Activated T-helper 1 cell treated with anti-CD3 and anti-CD28 coated beads, Interleukin-12 subunit alpha, Interleukin-12 subunit beta, Interleukin-2, Interleukin-4 antibody, amounts not matched to agents 30 ng/mL and 10 ng/mL and 1 ng/mL, durations not matched to agents 14 hours and 24 hours and 36 hours (primary cell): Measurements from ENCODE around the gene OR2V1. TPM values are rescaled to one million over a fixed set of nuclear protein-coding genes. Genes with fewer than 3 reads are reported as not detected.
"Not testable (repeated sequence)": the region's sequence is repeated elsewhere in the genome, so short reads cannot be mapped to it uniquely, and the experiment has no call there.

Source experiments
- DNase-seq: peaks from one replicate; pipeline ENCODE4 v3.0.0; 2021; ENCODE audit warnings: low spot score
- H3K27ac Mint-ChIP-seq: one replicate; pipeline ENCODE4 v1.8.0; 2021; ENCODE audit warnings: mild to moderate bottlenecking, mixed read lengths
- H3K27me3 Mint-ChIP-seq: one replicate; pipeline ENCODE4 v1.8.0; 2022; ENCODE audit warnings: mild to moderate bottlenecking, moderate library complexity, mixed read lengths; ENCODE audit not compliant: insufficient read depth
- H3K36me3 Mint-ChIP-seq: one replicate; pipeline ENCODE4 v1.8.0; 2021; ENCODE audit warnings: low read depth, mixed read lengths
- H3K4me1 Mint-ChIP-seq: one replicate; pipeline ENCODE4 v1.8.0; 2021; ENCODE audit warnings: low read depth, mixed read lengths
- H3K4me3 Mint-ChIP-seq: one replicate; pipeline ENCODE4 v1.8.0; 2021; ENCODE audit warnings: mild to moderate bottlenecking, moderate library complexity, mixed read lengths
- H3K9me3 Mint-ChIP-seq: one replicate; pipeline ENCODE4 v1.8.0; 2021; ENCODE audit warnings: mixed read lengths
- intact Hi-C: fragments of 100-400 bp; cut with micrococcal nuclease; formaldehyde crosslinking; loops from one replicate; pipeline ENCODE4 v1.15.1; 2024
- total RNA-seq: library from RNA; stranded (reverse); gene quantifications from 2 replicates; pipeline ENCODE4 v1.2.3, GENCODE V29; 2022

Gene OR2V1
- total RNA-seq, 1 donor from 2014 or later = not detected

GRCh38 chr5:181152406-181152805, 21.4 kb upstream of the OR2V1 start:
- Mint-ChIP-seq H3K4me3 (no peak overlapping the region), H3K4me1 (peaks cover 6% of the 10 kb centered on the region), H3K9me3 (peaks cover 3% of the 10 kb centered on the region), H3K36me3 (peaks cover 2% of the 10 kb centered on the region), H3K27me3 (peaks cover 7% of the 10 kb centered on the region), H3K27ac (no peak overlapping the region)
- DNase-seq = no peak
- intact Hi-C loops = no loop called here

- no peak overlapping the region for H3K4me3 Mint-ChIP-seq
- DNase-seq = no peak
- peaks cover 7% of the 10 kb centered on the region for H3K27me3 Mint-ChIP-seq
- intact Hi-C loops = no loop called here
- H3K9me3 Mint-ChIP-seq = peaks cover 3% of the 10 kb centered on the region
- no peak overlapping the region for H3K27ac Mint-ChIP-seq
- H3K36me3 Mint-ChIP-seq = peaks cover 2% of the 10 kb centered on the region
- H3K4me1 Mint-ChIP-seq = peaks cover 6% of the 10 kb centered on the region
Observed at GRCh38 chr5:181151146-181151545, 20.2 kb upstream of the OR2V1 start.

GRCh38 chr5:181149806-181150733, 19.1 kb upstream of the OR2V1 start:
- intact Hi-C loops = no loop called here
- Mint-ChIP-seq H3K27me3 (peaks cover 7% of the 10 kb centered on the region), H3K27ac (no peak overlapping the region), H3K4me1 (peaks cover 6% of the 10 kb centered on the region), H3K4me3 (no peak overlapping the region), H3K9me3 (peaks cover 3% of the 10 kb centered on the region), H3K36me3 (peaks cover 2% of the 10 kb centered on the region)
- no peak for DNase-seq

GRCh38 chr5:181149355-181149754, 18.4 kb upstream of the OR2V1 start:
- no peaks in the 10 kb centered on the region for H3K9me3 Mint-ChIP-seq
- H3K36me3 Mint-ChIP-seq = peaks cover 2% of the 10 kb centered on the region
- no peak overlapping the region for H3K4me3 Mint-ChIP-seq
- H3K27ac Mint-ChIP-seq = no peak overlapping the region
- H3K27me3 Mint-ChIP-seq = peaks cover 7% of the 10 kb centered on the region
- peaks cover 6% of the 10 kb centered on the region for H3K4me1 Mint-ChIP-seq
- DNase-seq = no peak
- intact Hi-C loops = no loop called here

- H3K9me3 Mint-ChIP-seq, DNase-seq, H3K27me3 Mint-ChIP-seq: not testable (repeated sequence)
Observed at GRCh38 chr5:181146927-181147636, 16.1 kb upstream of the OR2V1 start, which contains the start of gene OR2V2. Gene OR2V2 (plus strand): TSS chr5:181147586. CDS start chr5:181154943, 7,357 bp downstream.

GRCh38 chr5:181145133-181145532, 14.2 kb upstream of the OR2V1 start:
- DNase-seq = no peak
- intact Hi-C loops = no loop called here
- Mint-ChIP-seq H3K9me3 (peaks cover 3% of the 10 kb centered on the region), H3K36me3 (no peaks in the 10 kb centered on the region), H3K4me3 (no peak overlapping the region), H3K27ac (no peak overlapping the region), H3K27me3 (peaks cover 8% of the 10 kb centered on the region), H3K4me1 (no peaks in the 10 kb centered on the region)

More at GRCh38 chr5:181146927-181147636, 16.1 kb upstream of the OR2V1 start, which contains the start of gene OR2V2:
- H3K27ac Mint-ChIP-seq, H3K4me3 Mint-ChIP-seq, H3K4me1 Mint-ChIP-seq, intact Hi-C loops, H3K36me3 Mint-ChIP-seq: not testable (repeated sequence)

- H3K4me3 Mint-ChIP-seq = no peak overlapping the region
Observed at GRCh38 chr5:181142054-181142453, 11.1 kb upstream of the OR2V1 start.

GRCh38 chr5:181140766-181141165, 9.8 kb upstream of the OR2V1 start:
- no peak overlapping the region for H3K4me3 Mint-ChIP-seq
- peaks cover 6% of the 10 kb centered on the region for H3K27me3 Mint-ChIP-seq
- DNase-seq = no peak
- H3K9me3 Mint-ChIP-seq = peaks cover 20% of the 10 kb centered on the region
- no peaks in the 10 kb centered on the region for H3K36me3 Mint-ChIP-seq
- no peaks in the 10 kb centered on the region for H3K4me1 Mint-ChIP-seq
- H3K27ac Mint-ChIP-seq = no peak overlapping the region
- intact Hi-C loops = no loop called here

More at GRCh38 chr5:181142054-181142453, 11.1 kb upstream of the OR2V1 start:
- intact Hi-C loops = no loop called here
- Mint-ChIP-seq H3K36me3 (no peaks in the 10 kb centered on the region), H3K9me3 (peaks cover 20% of the 10 kb centered on the region), H3K27ac (no peak overlapping the region), H3K27me3 (peaks cover 6% of the 10 kb centered on the region), H3K4me1 (no peaks in the 10 kb centered on the region)
- no peak for DNase-seq

- H3K27me3 Mint-ChIP-seq = peaks cover 9% of the 10 kb centered on the region
- peaks cover 20% of the 10 kb centered on the region for H3K9me3 Mint-ChIP-seq
- H3K36me3 Mint-ChIP-seq = no peaks in the 10 kb centered on the region
- H3K4me1 Mint-ChIP-seq = no peaks in the 10 kb centered on the region
- no peak overlapping the region for H3K27ac Mint-ChIP-seq
- no peak overlapping the region for H3K4me3 Mint-ChIP-seq
- intact Hi-C loops = no loop called here
- no peak for DNase-seq
Observed at GRCh38 chr5:181138258-181138657, 7.3 kb upstream of the OR2V1 start.

GRCh38 chr5:181136361-181136955, 5.5 kb upstream of the OR2V1 start:
- Mint-ChIP-seq H3K4me3 (no peak overlapping the region), H3K4me1 (no peaks in the 10 kb centered on the region), H3K36me3 (no peaks in the 10 kb centered on the region), H3K27me3 (peaks cover 7% of the 10 kb centered on the region), H3K27ac (no peak overlapping the region), H3K9me3 (peaks cover 20% of the 10 kb centered on the region)
- intact Hi-C loops = no loop called here
- no peak for DNase-seq

GRCh38 chr5:181134259-181134658, 3.3 kb upstream of the OR2V1 start:
- no peaks in the 10 kb centered on the region for H3K4me1 Mint-ChIP-seq
- DNase-seq = no peak
- H3K4me3 Mint-ChIP-seq = no peak overlapping the region
- H3K36me3 Mint-ChIP-seq = no peaks in the 10 kb centered on the region
- H3K9me3 Mint-ChIP-seq = peaks cover 8% of the 10 kb centered on the region
- no peak overlapping the region for H3K27ac Mint-ChIP-seq
- intact Hi-C loops = no loop called here
- peaks cover 6% of the 10 kb centered on the region for H3K27me3 Mint-ChIP-seq

GRCh38 chr5:181133610-181134231, 2.8 kb upstream of the OR2V1 start:
- peaks cover 3% of the 10 kb centered on the region for H3K9me3 Mint-ChIP-seq
- intact Hi-C loops = no loop called here

More at GRCh38 chr5:181133610-181134231, 2.8 kb upstream of the OR2V1 start:
- H3K36me3 Mint-ChIP-seq = no peaks in the 10 kb centered on the region
- no peaks in the 10 kb centered on the region for H3K4me1 Mint-ChIP-seq
- DNase-seq = no peak
- H3K27ac Mint-ChIP-seq = no peak overlapping the region
- peaks cover 6% of the 10 kb centered on the region for H3K27me3 Mint-ChIP-seq
- H3K4me3 Mint-ChIP-seq = no peak overlapping the region
